Stimulated activated naive B cell treated with anti-CD40 and anti-IgM and Interleukin-4, amounts not matched to agents 10 μg/mL and 1 μg/mL and 100 μg/mL, for 72 hours (primary cell): ENCODE measurements around the gene HOXC4.

ENCODE experiments used
- ATAC-seq, 2 donors: fragments of 150-1000 bp; cut with Tn5 transposase; replicated peaks; 2 replicates each; pipeline ENCODE4 v1.10.0; 2021; ENCODE audit warnings: moderate library complexity in 1 of 2
- DNase-seq: peaks from one replicate; pipeline ENCODE4 v3.0.0; 2021
- H3K27ac Mint-ChIP-seq: one replicate; pipeline ENCODE4 v1.8.0; 2022; ENCODE audit warnings: mild to moderate bottlenecking, mixed read lengths
- H3K27me3 Mint-ChIP-seq, 2 donors: one replicate each; pipeline ENCODE4 v1.8.0; 2022; ENCODE audit warnings: mixed read lengths in 2 of 2
- H3K36me3 Mint-ChIP-seq, 2 donors: one replicate each; pipeline ENCODE4 v1.8.0; 2022; ENCODE audit warnings: mixed read lengths in 2 of 2, mild to moderate bottlenecking in 1 of 2
- H3K4me1 Mint-ChIP-seq, 2 donors: one replicate each; pipeline ENCODE4 v1.8.0; 2022; ENCODE audit warnings: mixed read lengths in 2 of 2, mild to moderate bottlenecking in 1 of 2
- H3K4me3 Mint-ChIP-seq, 2 donors: one replicate each; pipeline ENCODE4 v1.8.0; 2022; ENCODE audit warnings: mild to moderate bottlenecking in 2 of 2, mixed read lengths in 2 of 2, moderate library complexity in 1 of 2
- H3K9me3 Mint-ChIP-seq, 2 donors: one replicate each; pipeline ENCODE4 v1.8.0; 2022; ENCODE audit warnings: mixed read lengths in 2 of 2, mild to moderate bottlenecking in 1 of 2

Gene HOXC4

GRCh38 chr12:54020591-54021405, 32.8 kb upstream of the HOXC4 start:
- Mint-ChIP-seq H3K27me3 (peaks cover 60 to 84% of the 10 kb centered on the region in 2 donors), H3K36me3 (no peaks in the 10 kb centered on the region), H3K27ac (no peak overlapping the region), H3K4me1 (peaks cover 21 to 33% of the 10 kb centered on the region in 2 donors), H3K4me3 (no peak overlapping the region), H3K9me3 (no peaks in the 10 kb centered on the region)
- no peak for ATAC-seq
- DNase-seq = no peak

GRCh38 chr12:54021432-54022013, 32.1 kb upstream of the HOXC4 start:
- H3K4me3 Mint-ChIP-seq = peak overlapping the region in 1 of 2 donors; percentile 56
- H3K4me1 Mint-ChIP-seq = peaks cover 23 to 33% of the 10 kb centered on the region in 2 donors
- no peak for ATAC-seq
- H3K36me3 Mint-ChIP-seq = no peaks in the 10 kb centered on the region
- H3K27me3 Mint-ChIP-seq = peaks cover 63 to 88% of the 10 kb centered on the region in 2 donors
- no peaks in the 10 kb centered on the region for H3K9me3 Mint-ChIP-seq
- H3K27ac Mint-ChIP-seq = no peak overlapping the region
- DNase-seq = no peak

GRCh38 chr12:54022960-54023884, 30.4 kb upstream of the HOXC4 start:
- Mint-ChIP-seq H3K27me3 (peaks cover 66 to 88% of the 10 kb centered on the region in 2 donors), H3K4me3 (no peak overlapping the region), H3K4me1 (peaks cover 15 to 28% of the 10 kb centered on the region in 2 donors), H3K9me3 (no peaks in the 10 kb centered on the region), H3K36me3 (no peaks in the 10 kb centered on the region), H3K27ac (peak overlapping the region; percentile 22)
- ATAC-seq = no peak
- DNase-seq = no peak

- Mint-ChIP-seq H3K27me3 (peaks cover 68 to 88% of the 10 kb centered on the region in 2 donors), H3K27ac (no peak overlapping the region), H3K36me3 (no peaks in the 10 kb centered on the region), H3K9me3 (no peaks in the 10 kb centered on the region), H3K4me1 (peaks cover 15 to 23% of the 10 kb centered on the region in 2 donors), H3K4me3 (no peak overlapping the region)
- no peak for DNase-seq
- ATAC-seq = no peak
Measured at GRCh38 chr12:54024127-54024526, 29.5 kb upstream of the HOXC4 start.

GRCh38 chr12:54024581-54025305, 28.9 kb upstream of the HOXC4 start:
- Mint-ChIP-seq H3K4me3 (no peak overlapping the region), H3K4me1 (peaks cover 18 to 21% of the 10 kb centered on the region in 2 donors), H3K36me3 (no peaks in the 10 kb centered on the region), H3K27ac (no peak overlapping the region), H3K9me3 (no peaks in the 10 kb centered on the region), H3K27me3 (peaks cover 71 to 87% of the 10 kb centered on the region in 2 donors)
- ATAC-seq = no peak
- no peak for DNase-seq

- Mint-ChIP-seq H3K4me3 (no peak overlapping the region), H3K36me3 (no peaks in the 10 kb centered on the region), H3K27me3 (peaks cover 74 to 90% of the 10 kb centered on the region in 2 donors), H3K9me3 (no peaks in the 10 kb centered on the region), H3K27ac (no peak overlapping the region), H3K4me1 (peaks cover 18 to 21% of the 10 kb centered on the region in 2 donors)
- ATAC-seq = no peak
- DNase-seq = no peak
Measured at GRCh38 chr12:54025499-54026405, 27.9 kb upstream of the HOXC4 start.

GRCh38 chr12:54026640-54027441, 26.8 kb upstream of the HOXC4 start:
- DNase-seq (no peak), ATAC-seq (no peak)
- peaks cover 11 to 15% of the 10 kb centered on the region in 2 donors for H3K4me1 Mint-ChIP-seq
- no peaks in the 10 kb centered on the region for H3K9me3 Mint-ChIP-seq
- H3K27ac Mint-ChIP-seq = peak overlapping the region; percentile 44
- peak overlapping the region in 1 of 2 donors; percentile 48 for H3K4me3 Mint-ChIP-seq
- H3K27me3 Mint-ChIP-seq = peaks cover 75 to 93% of the 10 kb centered on the region in 2 donors
- no peaks in the 10 kb centered on the region for H3K36me3 Mint-ChIP-seq

- H3K4me1 Mint-ChIP-seq = peaks cover 14 to 16% of the 10 kb centered on the region in 2 donors
- H3K4me3 Mint-ChIP-seq = peak overlapping the region in 1 of 2 donors; percentile 56
- DNase-seq = no peak
- peaks cover 74 to 93% of the 10 kb centered on the region in 2 donors for H3K27me3 Mint-ChIP-seq
- no peak for ATAC-seq
- no peaks in the 10 kb centered on the region for H3K36me3 Mint-ChIP-seq
- H3K27ac Mint-ChIP-seq = no peak overlapping the region
- H3K9me3 Mint-ChIP-seq = no peaks in the 10 kb centered on the region
Measured at GRCh38 chr12:54027442-54027786, 26.2 kb upstream of the HOXC4 start.

GRCh38 chr12:54028314-54029201, 25.1 kb upstream of the HOXC4 start, which contains the start of gene HOXC6:
Gene HOXC6 (plus strand): TSS chr12:54028440. CDS start chr12:54028522, 82 bp downstream.
- Mint-ChIP-seq H3K27ac (no peak within 1 kb of the TSS), H3K4me1 (peaks cover 25 to 26% of the 10 kb centered on the region in 2 donors), H3K4me3 (peak within 1 kb of the TSS; percentile 4 to 56), H3K36me3 (peaks cover 0 to 1% of the 10 kb centered on the region in 2 donors), H3K9me3 (no peaks in the 10 kb centered on the region), H3K27me3 (peaks cover 74 to 93% of the 10 kb centered on the region in 2 donors)
- DNase-seq (no peak), ATAC-seq (no peak)

- ATAC-seq (no peak), DNase-seq (no peak)
- Mint-ChIP-seq H3K9me3 (no peaks in the 10 kb centered on the region), H3K27ac (peak overlapping the region; percentile 86), H3K36me3 (peaks cover 0 to 1% of the 10 kb centered on the region in 2 donors), H3K27me3 (peaks cover 75 to 92% of the 10 kb centered on the region in 2 donors), H3K4me3 (no peak overlapping the region), H3K4me1 (peaks cover 31 to 34% of the 10 kb centered on the region in 2 donors)
Measured at GRCh38 chr12:54029529-54030441, 23.9 kb upstream of the HOXC4 start.

- no peaks in the 10 kb centered on the region for H3K9me3 Mint-ChIP-seq
- ATAC-seq (no peak), DNase-seq (no peak)
- H3K27me3 Mint-ChIP-seq = peaks cover 79 to 92% of the 10 kb centered on the region in 2 donors
- H3K4me3 Mint-ChIP-seq = no peak overlapping the region
- H3K4me1 Mint-ChIP-seq = peaks cover 34 to 39% of the 10 kb centered on the region in 2 donors
- no peak overlapping the region for H3K27ac Mint-ChIP-seq
- peaks cover 0 to 1% of the 10 kb centered on the region in 2 donors for H3K36me3 Mint-ChIP-seq
Measured at GRCh38 chr12:54030442-54030801, 23.2 kb upstream of the HOXC4 start.
